Activated naive CD8-positive, alpha-beta T cell treated with anti-CD3 and anti-CD28 coated beads for 36 hours (primary cell): ENCODE data around the gene EHMT2. TPM values are rescaled to one million over a fixed set of nuclear protein-coding genes. Genes with fewer than 3 reads are reported as not detected.
"Not testable (repeated sequence)": the region's sequence is repeated elsewhere in the genome, so short reads cannot be mapped to it uniquely, and the experiment has no call there.

Experiments used
- DNase-seq: peaks from one replicate; pipeline ENCODE4 v3.0.0; 2021
- H3K27ac Mint-ChIP-seq: one replicate; pipeline ENCODE4 v1.8.0; 2022; ENCODE audit warnings: mild to moderate bottlenecking, moderate library complexity, mixed read lengths
- H3K27me3 Mint-ChIP-seq: one replicate; pipeline ENCODE4 v1.8.0; 2022; ENCODE audit warnings: mild to moderate bottlenecking, mixed read lengths
- H3K36me3 Mint-ChIP-seq: one replicate; pipeline ENCODE4 v1.8.0; 2021; ENCODE audit warnings: mild to moderate bottlenecking, mixed read lengths
- H3K4me1 Mint-ChIP-seq: one replicate; pipeline ENCODE4 v1.8.0; 2021; ENCODE audit warnings: mixed read lengths
- H3K4me3 Mint-ChIP-seq: one replicate; pipeline ENCODE4 v1.8.0; 2022; ENCODE audit warnings: mild to moderate bottlenecking, moderate library complexity, mixed read lengths
- H3K9me3 Mint-ChIP-seq: one replicate; pipeline ENCODE4 v1.8.0; 2022; ENCODE audit warnings: mixed read lengths
- total RNA-seq, 2 experiments: library from RNA; stranded (reverse); gene quantifications; one replicate each; pipeline ENCODE4 v1.2.3, GENCODE V29; 2021

Gene EHMT2
- total RNA-seq, result 10 to 100 TPM; 63.4 to 64.0 TPM

- Mint-ChIP-seq H3K4me1 (peaks cover 30% of the 10 kb centered on the region), H3K27me3 (peaks cover 4% of the 10 kb centered on the region), H3K4me3 (peak within 1 kb of the TSS; percentile 97), H3K36me3 (peaks cover 13% of the 10 kb centered on the region), H3K9me3 (no peaks in the 10 kb centered on the region), H3K27ac (peak within 1 kb of the TSS; percentile 97)
- DNase-seq, result peak; percentile 92
Measured at GRCh38 chr6:31897612-31898382, at the start of gene EHMT2. Gene EHMT2, minus strand, starts transcription at chr6:31897698. Its CDS starts 21 bp downstream, at chr6:31897677.

DNA sequence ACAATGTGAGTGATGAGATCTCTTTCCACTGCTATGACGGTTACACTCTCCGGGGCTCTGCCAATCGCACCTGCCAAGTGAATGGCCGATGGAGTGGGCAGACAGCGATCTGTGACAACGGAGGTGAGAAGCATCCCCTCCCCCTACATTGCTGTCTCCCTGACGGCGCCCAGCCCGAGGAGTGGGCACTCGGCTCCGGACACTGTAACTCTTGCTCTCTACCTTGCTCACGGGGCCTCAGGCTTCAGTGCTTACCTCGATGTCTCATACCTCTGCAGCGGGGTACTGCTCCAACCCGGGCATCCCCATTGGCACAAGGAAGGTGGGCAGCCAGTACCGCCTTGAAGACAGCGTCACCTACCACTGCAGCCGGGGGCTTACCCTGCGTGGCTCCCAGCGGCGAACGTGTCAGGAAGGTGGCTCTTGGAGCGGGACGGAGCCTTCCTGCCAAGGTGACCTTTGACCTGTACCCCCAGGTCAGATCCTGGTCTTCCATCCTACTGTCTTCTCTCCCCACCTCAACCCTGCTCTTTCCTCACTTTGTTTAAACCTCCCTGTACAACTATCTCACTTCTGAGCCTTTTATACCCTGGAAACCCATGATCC lies 49.7 kb upstream of the EHMT2 start:
- Mint-ChIP-seq H3K36me3 (no peaks in the 10 kb centered on the region), H3K9me3 (no peaks in the 10 kb centered on the region), H3K27ac (no peak overlapping the region), H3K27me3 (peaks cover 8% of the 10 kb centered on the region), H3K4me3 (no peak overlapping the region), H3K4me1 (peaks cover 9% of the 10 kb centered on the region)
- DNase-seq, result no peak

- DNase-seq, result no peak
- no peaks in the 10 kb centered on the region for H3K36me3 Mint-ChIP-seq
- no peak overlapping the region for H3K27ac Mint-ChIP-seq
- peaks cover 8% of the 10 kb centered on the region for H3K27me3 Mint-ChIP-seq
- H3K4me1 Mint-ChIP-seq, result peaks cover 9% of the 10 kb centered on the region
- no peak overlapping the region for H3K4me3 Mint-ChIP-seq
- no peaks in the 10 kb centered on the region for H3K9me3 Mint-ChIP-seq
Measured at GRCh38 chr6:31946370-31946885, 48.9 kb upstream of the EHMT2 start.

DNA sequence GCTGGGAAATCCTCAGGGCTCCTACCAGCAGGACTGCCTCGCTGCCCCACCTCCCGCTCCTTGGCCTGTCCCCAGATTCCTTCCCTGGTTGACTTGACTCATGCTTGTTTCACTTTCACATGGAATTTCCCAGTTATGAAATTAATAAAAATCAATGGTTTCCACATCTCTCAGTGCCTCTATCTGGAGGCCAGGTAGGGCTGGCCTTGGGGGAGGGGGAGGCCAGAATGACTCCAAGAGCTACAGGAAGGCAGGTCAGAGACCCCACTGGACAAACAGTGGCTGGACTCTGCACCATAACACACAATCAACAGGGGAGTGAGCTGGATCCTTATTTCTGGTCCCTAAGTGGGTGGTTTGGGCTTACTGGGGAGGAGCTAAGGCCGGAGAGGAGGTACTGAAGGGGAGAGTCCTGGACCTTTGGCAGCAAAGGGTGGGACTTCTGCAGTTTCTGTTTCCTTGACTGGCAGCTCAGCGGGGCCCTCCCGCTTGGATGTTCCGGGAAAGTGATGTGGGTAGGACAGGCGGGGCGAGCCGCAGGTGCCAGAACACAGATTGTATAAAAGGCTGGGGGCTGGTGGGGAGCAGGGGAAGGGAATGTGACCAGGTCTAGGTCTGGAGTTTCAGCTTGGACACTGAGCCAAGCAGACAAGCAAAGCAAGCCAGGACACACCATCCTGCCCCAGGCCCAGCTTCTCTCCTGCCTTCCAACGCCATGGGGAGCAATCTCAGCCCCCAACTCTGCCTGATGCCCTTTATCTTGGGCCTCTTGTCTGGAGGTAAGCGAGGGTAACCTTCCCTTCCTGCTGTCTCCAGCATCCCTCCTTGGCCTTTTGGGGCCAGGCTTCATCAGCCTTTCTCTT lies 48.2 kb upstream of the EHMT2 start, which contains the start of gene CFB:
TSS of gene CFB (plus strand) at position 589 of the 863 bp plus-strand sequence. CDS start at position 716, 127 bp downstream.
- Mint-ChIP-seq H3K9me3 (no peaks in the 10 kb centered on the region), H3K4me3 (no peak within 1 kb of the TSS), H3K4me1 (peaks cover 9% of the 10 kb centered on the region), H3K27ac (no peak within 1 kb of the TSS), H3K27me3 (peaks cover 8% of the 10 kb centered on the region), H3K36me3 (no peaks in the 10 kb centered on the region)
- peak; percentile 21 for DNase-seq

DNA sequence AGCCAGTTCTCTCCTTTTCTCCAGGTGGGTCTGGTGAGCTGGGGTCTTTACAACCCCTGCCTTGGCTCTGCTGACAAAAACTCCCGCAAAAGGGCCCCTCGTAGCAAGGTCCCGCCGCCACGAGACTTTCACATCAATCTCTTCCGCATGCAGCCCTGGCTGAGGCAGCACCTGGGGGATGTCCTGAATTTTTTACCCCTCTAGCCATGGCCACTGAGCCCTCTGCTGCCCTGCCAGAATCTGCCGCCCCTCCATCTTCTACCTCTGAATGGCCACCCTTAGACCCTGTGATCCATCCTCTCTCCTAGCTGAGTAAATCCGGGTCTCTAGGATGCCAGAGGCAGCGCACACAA lies 47.6 kb upstream of the EHMT2 start:
- no peak overlapping the region for H3K27ac Mint-ChIP-seq
- no peaks in the 10 kb centered on the region for H3K9me3 Mint-ChIP-seq
- H3K4me3 Mint-ChIP-seq, result no peak overlapping the region
- no peak for DNase-seq
- H3K36me3 Mint-ChIP-seq, result no peaks in the 10 kb centered on the region
- peaks cover 8% of the 10 kb centered on the region for H3K27me3 Mint-ChIP-seq
- H3K4me1 Mint-ChIP-seq, result peaks cover 14% of the 10 kb centered on the region

- Mint-ChIP-seq H3K9me3 (no peaks in the 10 kb centered on the region), H3K36me3 (no peaks in the 10 kb centered on the region), H3K4me3 (no peak overlapping the region), H3K27ac (no peak overlapping the region), H3K4me1 (peaks cover 14% of the 10 kb centered on the region), H3K27me3 (peaks cover 8% of the 10 kb centered on the region)
- DNase-seq, result no peak
Measured at GRCh38 chr6:31943742-31944141, 46.2 kb upstream of the EHMT2 start.

GRCh38 chr6:31940256-31940664 lies 42.8 kb upstream of the EHMT2 start:
- Mint-ChIP-seq H3K36me3 (no peaks in the 10 kb centered on the region), H3K4me1 (peaks cover 7% of the 10 kb centered on the region), H3K27ac (no peak overlapping the region), H3K27me3 (peaks cover 4% of the 10 kb centered on the region), H3K9me3 (no peaks in the 10 kb centered on the region), H3K4me3 (no peak overlapping the region)
- no peak for DNase-seq

GRCh38 chr6:31935823-31936222 lies 38.3 kb upstream of the EHMT2 start:
- no peak for DNase-seq
- no peak overlapping the region for H3K27ac Mint-ChIP-seq
- H3K9me3 Mint-ChIP-seq, result no peaks in the 10 kb centered on the region
- H3K27me3 Mint-ChIP-seq, result no peaks in the 10 kb centered on the region
- H3K4me1 Mint-ChIP-seq, result peaks cover 5% of the 10 kb centered on the region
- H3K4me3 Mint-ChIP-seq, result no peak overlapping the region
- no peaks in the 10 kb centered on the region for H3K36me3 Mint-ChIP-seq

DNA sequence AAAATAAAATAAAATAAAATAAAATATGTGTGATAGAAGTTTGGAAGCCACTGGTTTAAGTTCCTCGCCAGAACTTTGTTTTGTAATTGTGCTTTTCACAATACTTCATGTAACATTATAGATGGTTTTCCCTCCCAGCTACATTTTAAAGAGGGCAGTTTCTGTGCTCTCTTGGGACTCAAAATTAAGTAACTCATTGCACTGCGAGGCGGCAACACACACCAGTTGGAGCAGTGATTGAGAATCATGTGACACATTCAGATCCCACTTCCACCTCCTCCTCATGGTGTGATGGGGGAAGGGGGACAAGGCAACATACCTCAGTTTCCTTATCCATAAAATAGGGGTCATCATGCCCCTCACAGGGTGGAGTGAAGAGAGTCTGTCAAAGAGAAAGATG lies 37.5 kb upstream of the EHMT2 start:
- no peaks in the 10 kb centered on the region for H3K9me3 Mint-ChIP-seq
- H3K4me3 Mint-ChIP-seq, result no peak overlapping the region
- no peaks in the 10 kb centered on the region for H3K4me1 Mint-ChIP-seq
- DNase-seq, result no peak
- no peaks in the 10 kb centered on the region for H3K27me3 Mint-ChIP-seq
- no peaks in the 10 kb centered on the region for H3K36me3 Mint-ChIP-seq
- no peak overlapping the region for H3K27ac Mint-ChIP-seq

DNA sequence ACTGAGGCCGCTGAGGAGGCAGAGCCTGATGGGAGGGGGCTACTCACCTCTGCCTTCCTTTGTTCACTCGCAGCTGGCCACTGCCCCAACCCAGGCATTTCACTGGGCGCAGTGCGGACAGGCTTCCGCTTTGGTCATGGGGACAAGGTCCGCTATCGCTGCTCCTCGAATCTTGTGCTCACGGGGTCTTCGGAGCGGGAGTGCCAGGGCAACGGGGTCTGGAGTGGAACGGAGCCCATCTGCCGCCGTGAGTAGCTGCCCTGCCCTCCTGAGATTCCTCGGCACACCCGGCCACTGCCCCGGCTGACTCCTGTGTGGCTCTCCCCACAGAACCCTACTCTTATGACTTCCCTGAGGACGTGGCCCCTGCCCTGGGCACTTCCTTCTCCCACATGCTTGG lies 36.0 kb upstream of the EHMT2 start:
- H3K4me1 Mint-ChIP-seq, result no peaks in the 10 kb centered on the region

DNA sequence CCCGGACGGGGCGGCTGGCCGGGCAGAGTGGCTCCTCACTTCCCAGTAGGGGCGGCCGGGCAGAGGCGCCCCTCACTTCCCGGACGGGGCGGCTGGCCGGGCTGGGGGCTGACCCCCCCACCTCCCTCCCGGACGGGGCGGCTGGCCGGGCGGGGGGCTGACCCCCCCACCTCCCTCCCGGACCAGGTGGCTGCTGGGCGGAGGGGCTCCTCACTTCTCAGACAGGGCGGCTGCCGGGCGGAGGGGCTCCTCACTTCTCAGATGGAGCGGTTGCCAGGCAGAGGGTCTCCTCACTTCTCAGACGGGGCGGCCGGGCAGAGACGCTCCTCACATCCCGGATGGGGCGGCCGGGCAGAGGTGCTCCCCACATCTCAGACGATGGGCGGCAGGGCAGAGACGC lies 34.6 kb upstream of the EHMT2 start:
- H3K4me1 Mint-ChIP-seq, DNase-seq, H3K27ac Mint-ChIP-seq, H3K27me3 Mint-ChIP-seq, H3K36me3 Mint-ChIP-seq, H3K9me3 Mint-ChIP-seq, H3K4me3 Mint-ChIP-seq: not testable (repeated sequence)

More for the DNA sequence above, 36.0 kb upstream of the EHMT2 start:
- Mint-ChIP-seq H3K4me3 (no peak overlapping the region), H3K36me3 (no peaks in the 10 kb centered on the region), H3K9me3 (no peaks in the 10 kb centered on the region), H3K27ac (no peak overlapping the region), H3K27me3 (no peaks in the 10 kb centered on the region)
- no peak for DNase-seq

DNA sequence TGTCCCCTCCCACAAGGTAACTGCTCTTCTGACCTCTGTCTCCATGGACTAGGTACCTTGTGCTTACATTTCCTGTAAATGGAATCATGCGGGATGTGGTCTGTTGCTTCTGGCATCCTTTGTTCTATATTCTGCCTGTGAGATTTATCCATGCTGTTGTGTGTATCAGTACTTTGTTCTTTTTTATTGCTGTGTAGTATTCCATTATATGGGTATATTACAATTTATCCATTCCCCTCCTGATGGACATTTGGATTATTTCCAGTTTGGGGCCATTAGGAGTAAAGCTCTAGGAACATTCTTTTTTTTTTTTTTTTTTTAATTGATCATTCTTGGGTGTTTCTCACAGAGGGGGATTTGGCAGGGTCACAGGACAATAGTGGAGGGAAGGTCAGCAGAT lies 33.5 kb upstream of the EHMT2 start:
- Mint-ChIP-seq H3K4me1 (no peaks in the 10 kb centered on the region), H3K27ac (no peak overlapping the region), H3K36me3 (no peaks in the 10 kb centered on the region), H3K9me3 (no peaks in the 10 kb centered on the region), H3K4me3 (no peak overlapping the region), H3K27me3 (no peaks in the 10 kb centered on the region)
- DNase-seq, result no peak

DNA sequence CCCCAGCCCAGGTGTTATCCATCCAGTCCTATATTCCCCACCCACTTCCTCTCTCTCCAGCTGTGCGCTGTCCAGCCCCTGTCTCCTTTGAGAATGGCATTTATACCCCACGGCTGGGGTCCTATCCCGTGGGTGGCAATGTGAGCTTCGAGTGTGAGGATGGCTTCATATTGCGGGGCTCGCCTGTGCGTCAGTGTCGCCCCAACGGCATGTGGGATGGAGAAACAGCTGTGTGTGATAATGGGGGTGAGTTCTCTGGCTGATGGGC lies 31.1 kb upstream of the EHMT2 start:
- DNase-seq, result no peak
- no peak overlapping the region for H3K4me3 Mint-ChIP-seq
- H3K27ac Mint-ChIP-seq, result no peak overlapping the region
- H3K27me3 Mint-ChIP-seq, result no peaks in the 10 kb centered on the region
- no peaks in the 10 kb centered on the region for H3K36me3 Mint-ChIP-seq
- no peaks in the 10 kb centered on the region for H3K9me3 Mint-ChIP-seq
- H3K4me1 Mint-ChIP-seq, result peaks cover 2% of the 10 kb centered on the region

DNA sequence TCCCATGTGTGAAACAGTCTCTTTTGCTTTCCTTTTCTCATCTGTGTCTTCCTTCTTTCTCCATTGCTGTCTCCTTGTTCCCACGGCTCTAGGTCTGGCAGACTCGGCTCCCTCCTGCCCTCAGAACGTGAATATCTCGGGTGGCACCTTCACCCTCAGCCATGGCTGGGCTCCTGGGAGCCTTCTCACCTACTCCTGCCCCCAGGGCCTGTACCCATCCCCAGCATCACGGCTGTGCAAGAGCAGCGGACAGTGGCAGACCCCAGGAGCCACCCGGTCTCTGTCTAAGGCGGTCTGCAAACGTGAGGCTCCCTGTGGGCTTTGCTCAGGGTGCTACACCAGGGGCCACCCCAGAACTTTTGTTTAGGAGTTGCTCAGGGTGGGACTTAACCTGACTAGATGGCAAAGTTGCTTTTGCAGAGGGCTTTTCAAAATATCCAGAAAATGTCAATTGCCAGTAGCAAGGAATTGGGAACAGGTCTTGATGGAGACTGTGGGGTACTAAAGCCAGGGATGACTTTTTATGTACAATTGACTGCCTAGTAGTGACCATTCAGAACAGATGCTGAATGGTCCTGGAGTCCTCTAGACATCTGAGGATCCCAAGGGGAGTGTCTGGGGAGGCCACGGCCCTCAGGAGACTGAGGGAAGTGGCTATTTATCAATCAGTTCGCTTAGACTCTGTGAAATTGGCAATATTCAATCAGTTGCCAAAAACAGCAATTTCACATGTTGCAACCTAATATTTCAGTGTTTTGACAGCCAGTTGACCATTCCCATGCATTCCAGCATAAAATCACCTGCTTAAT lies 30.6 kb upstream of the EHMT2 start:
- Mint-ChIP-seq H3K4me1 (peaks cover 2% of the 10 kb centered on the region), H3K27me3 (no peaks in the 10 kb centered on the region), H3K27ac (no peak overlapping the region), H3K9me3 (no peaks in the 10 kb centered on the region), H3K4me3 (no peak overlapping the region), H3K36me3 (no peaks in the 10 kb centered on the region)
- DNase-seq, result no peak
